ENCODE results near the gene LRMDA. TPM values are rescaled to one million over a fixed set of nuclear protein-coding genes. Genes with fewer than 3 reads are reported as not detected.

Gene LRMDA
- total RNA-seq, 2 experiments from 2014 or later, result not detected

- Mint-ChIP-seq H3K4me1 (peaks cover 39% of the 10 kb centered on the region), H3K27ac (no peak overlapping the region), H3K27me3 (peaks cover 80% of the 10 kb centered on the region), H3K9me3 (no peaks in the 10 kb centered on the region), H3K4me3 (no peak overlapping the region), H3K36me3 (ENCODE audit: low read depth) (peaks cover 5% of the 10 kb centered on the region)
- CTCF ChIA-PET, result no interaction called here
- no peak for DNase-seq
- POLR2A ChIA-PET, result no interaction called here
These were observed 25.6 kb upstream of the LRMDA start for GRCh38 chr10:75405598-75406461.

GRCh38 chr10:75406462-75407223 lies 24.8 kb upstream of the LRMDA start:
- ChIA-PET CTCF (no interaction called here), POLR2A (no interaction called here)
- no peak overlapping the region for H3K4me3 Mint-ChIP-seq
- H3K27me3 Mint-ChIP-seq, result peaks cover 86% of the 10 kb centered on the region
- peaks cover 38% of the 10 kb centered on the region for H3K4me1 Mint-ChIP-seq
- no peaks in the 10 kb centered on the region for H3K9me3 Mint-ChIP-seq
- H3K27ac Mint-ChIP-seq, result no peak overlapping the region
- peaks cover 5% of the 10 kb centered on the region for H3K36me3 Mint-ChIP-seq (ENCODE audit: low read depth)
- DNase-seq, result no peak

- ChIA-PET CTCF (interaction anchor here (0.6 kb wide), 1 partner anchor 35 kb away, joined by 3 read pairs; no protein-coding TSS in a partner anchor), POLR2A (no interaction called here)
- peaks cover 33% of the 10 kb centered on the region for H3K4me1 Mint-ChIP-seq
- DNase-seq, result no peak
- no peak overlapping the region for H3K27ac Mint-ChIP-seq
- H3K36me3 Mint-ChIP-seq (ENCODE audit: low read depth), result peaks cover 5% of the 10 kb centered on the region
- peak overlapping the region; percentile 25 for H3K4me3 Mint-ChIP-seq
- no peaks in the 10 kb centered on the region for H3K9me3 Mint-ChIP-seq
- H3K27me3 Mint-ChIP-seq, result peaks cover 83% of the 10 kb centered on the region
These were observed 24.2 kb upstream of the LRMDA start for GRCh38 chr10:75407224-75407712.

DNA sequence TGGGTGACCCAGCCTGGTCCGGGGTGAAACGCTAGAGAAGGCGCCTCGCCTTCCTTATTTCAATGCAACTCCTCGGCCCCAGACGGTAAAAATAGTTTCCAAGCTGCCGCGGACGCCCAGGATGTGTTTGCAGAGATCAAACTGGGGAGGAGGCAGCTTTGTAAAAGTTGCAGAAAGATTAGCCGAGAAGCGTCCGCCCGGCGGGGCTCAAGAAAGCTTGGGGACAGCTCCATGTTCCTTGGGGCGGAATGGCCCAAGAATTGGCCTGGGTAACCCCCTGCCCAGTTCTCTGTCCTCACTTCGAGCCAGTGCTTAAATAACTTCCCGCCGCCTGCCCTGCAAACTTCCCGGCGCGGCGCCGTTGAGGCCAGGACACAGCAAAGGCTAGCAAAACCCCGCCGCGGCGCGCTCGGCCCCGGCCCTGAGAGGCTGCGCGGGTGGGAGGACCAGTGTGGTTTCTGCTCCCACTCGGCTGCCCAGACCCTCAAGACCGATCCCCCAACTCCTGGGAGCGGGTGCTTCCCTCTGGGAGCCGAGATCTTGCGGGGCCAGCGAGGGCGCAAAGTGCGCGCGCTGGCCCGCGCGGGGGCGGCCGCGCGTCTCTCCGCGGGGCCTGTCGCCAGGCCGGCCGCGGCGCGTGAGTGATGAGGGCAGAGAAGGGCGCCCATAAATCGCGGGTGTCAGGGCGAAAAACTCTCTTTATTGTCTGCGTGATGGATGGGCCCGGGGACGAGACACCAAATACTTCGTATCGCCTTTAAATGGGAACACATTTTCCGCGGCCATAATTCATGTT lies 23.5 kb upstream of the LRMDA start:
- H3K9me3 Mint-ChIP-seq, result no peaks in the 10 kb centered on the region
- DNase-seq, result no peak
- peak overlapping the region; percentile 30 for H3K4me3 Mint-ChIP-seq
- CTCF ChIA-PET, result interaction anchor here (0.6 kb wide), 1 partner anchor 34 kb away, joined by 3 read pairs; no protein-coding TSS in a partner anchor
- H3K4me1 Mint-ChIP-seq, result peaks cover 27% of the 10 kb centered on the region
- POLR2A ChIA-PET, result no interaction called here
- H3K27me3 Mint-ChIP-seq, result peaks cover 83% of the 10 kb centered on the region
- peaks cover 5% of the 10 kb centered on the region for H3K36me3 Mint-ChIP-seq (ENCODE audit: low read depth)
- no peak overlapping the region for H3K27ac Mint-ChIP-seq

DNA sequence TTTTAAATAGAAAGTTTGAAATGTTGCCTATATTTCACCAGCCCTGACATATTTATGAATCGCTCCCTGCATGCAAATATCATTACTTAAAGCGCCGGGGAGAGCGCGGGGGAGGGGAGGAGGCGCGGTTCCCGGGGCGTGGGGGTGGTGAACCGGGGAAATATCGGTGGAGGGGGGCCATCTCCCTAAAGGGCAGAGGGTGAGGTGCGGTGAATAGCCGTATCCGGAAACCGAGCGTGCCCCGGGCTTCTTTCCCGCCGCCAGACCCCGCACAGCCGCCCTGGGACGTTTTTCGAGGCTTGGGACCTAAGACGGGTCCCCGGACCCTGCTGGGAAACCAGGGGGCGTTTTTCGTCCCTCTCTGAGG lies 22.9 kb upstream of the LRMDA start:
- Mint-ChIP-seq H3K36me3 (ENCODE audit: low read depth) (peaks cover 3% of the 10 kb centered on the region), H3K27ac (no peak overlapping the region), H3K9me3 (no peaks in the 10 kb centered on the region), H3K27me3 (peaks cover 79% of the 10 kb centered on the region), H3K4me3 (no peak overlapping the region), H3K4me1 (peaks cover 22% of the 10 kb centered on the region)
- no peak for DNase-seq
- ChIA-PET CTCF (no interaction called here), POLR2A (no interaction called here)

GRCh38 chr10:75408911-75409885 lies 22.2 kb upstream of the LRMDA start:
- Mint-ChIP-seq H3K27ac (no peak overlapping the region), H3K4me1 (peaks cover 18% of the 10 kb centered on the region), H3K36me3 (ENCODE audit: low read depth) (peaks cover 3% of the 10 kb centered on the region), H3K27me3 (peaks cover 75% of the 10 kb centered on the region), H3K4me3 (peak overlapping the region; percentile 61), H3K9me3 (no peaks in the 10 kb centered on the region)
- peak; percentile 27 for DNase-seq
- ChIA-PET CTCF (no interaction called here), POLR2A (no interaction called here)

DNA sequence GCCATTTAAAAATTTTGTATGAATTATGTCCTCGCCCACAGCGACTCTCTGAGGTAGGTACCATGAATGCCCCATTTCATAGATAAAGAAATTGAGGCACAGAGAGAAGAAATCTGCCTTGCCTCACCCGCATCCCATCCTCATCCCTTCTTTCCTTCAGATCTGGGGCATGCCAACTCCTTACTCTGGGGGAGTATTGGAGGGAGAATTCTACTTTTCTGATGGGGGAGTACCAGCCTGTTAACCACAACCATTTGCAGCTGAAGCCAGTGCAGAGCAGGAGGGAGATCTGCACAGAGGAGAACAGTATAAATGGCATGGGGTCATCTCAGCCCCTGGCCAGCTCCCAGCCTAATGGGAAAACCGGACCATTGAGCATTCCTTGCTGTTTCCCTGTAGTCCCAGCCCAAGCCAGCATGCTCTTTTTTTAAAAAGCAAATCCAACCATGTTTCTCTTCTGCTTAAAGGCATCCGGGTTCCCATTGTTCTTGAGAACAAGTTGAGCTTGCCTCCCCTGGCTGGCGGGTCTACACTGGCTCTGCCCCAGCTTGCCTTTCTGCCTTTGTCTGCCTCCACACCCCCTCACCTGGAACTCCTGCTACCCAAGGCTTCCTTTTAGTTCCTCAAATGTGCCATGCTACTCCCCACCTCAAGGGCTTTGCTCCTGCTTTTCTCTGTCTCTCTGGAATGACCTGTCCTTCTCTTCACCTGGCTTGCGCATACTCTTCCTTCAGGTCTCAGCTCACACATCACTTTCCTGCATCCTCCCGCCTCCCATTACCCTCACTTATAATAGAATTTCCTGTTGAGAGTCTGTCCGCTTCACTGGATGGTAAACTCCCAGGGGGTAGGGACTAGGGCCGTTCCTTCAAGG lies 21.1 kb upstream of the LRMDA start:
- POLR2A ChIA-PET, result no interaction called here

GRCh38 chr10:75414527-75414926 lies 16.9 kb upstream of the LRMDA start:
- ChIA-PET POLR2A (no interaction called here), CTCF (no interaction called here)
- DNase-seq, result no peak
- peaks cover 3% of the 10 kb centered on the region for H3K36me3 Mint-ChIP-seq (ENCODE audit: low read depth)
- peaks cover 43% of the 10 kb centered on the region for H3K27me3 Mint-ChIP-seq
- H3K4me1 Mint-ChIP-seq, result peaks cover 6% of the 10 kb centered on the region
- no peak overlapping the region for H3K4me3 Mint-ChIP-seq
- H3K9me3 Mint-ChIP-seq, result no peaks in the 10 kb centered on the region
- H3K27ac Mint-ChIP-seq, result no peak overlapping the region

More for the DNA sequence above, 21.1 kb upstream of the LRMDA start:
- Mint-ChIP-seq H3K9me3 (no peaks in the 10 kb centered on the region), H3K27me3 (peaks cover 70% of the 10 kb centered on the region), H3K4me3 (peak overlapping the region; percentile 45), H3K4me1 (peaks cover 17% of the 10 kb centered on the region), H3K36me3 (ENCODE audit: low read depth) (peaks cover 3% of the 10 kb centered on the region), H3K27ac (peak overlapping the region; percentile 73)
- CTCF ChIA-PET, result no interaction called here
- DNase-seq, result no peak

- Mint-ChIP-seq H3K4me1 (no peaks in the 10 kb centered on the region), H3K27me3 (peaks cover 17% of the 10 kb centered on the region)
- CTCF ChIA-PET, result no interaction called here
These were observed 13.9 kb upstream of the LRMDA start for GRCh38 chr10:75417522-75417927.

GRCh38 chr10:75418293-75418692 lies 13.1 kb upstream of the LRMDA start:
- DNase-seq, result no peak
- H3K9me3 Mint-ChIP-seq, result no peaks in the 10 kb centered on the region
- POLR2A ChIA-PET, result no interaction called here
- H3K4me1 Mint-ChIP-seq, result no peaks in the 10 kb centered on the region
- H3K27me3 Mint-ChIP-seq, result peaks cover 11% of the 10 kb centered on the region
- H3K27ac Mint-ChIP-seq, result no peak overlapping the region
- no peak overlapping the region for H3K4me3 Mint-ChIP-seq
- CTCF ChIA-PET, result no interaction called here
- H3K36me3 Mint-ChIP-seq (ENCODE audit: low read depth), result no peaks in the 10 kb centered on the region

More at GRCh38 chr10:75417522-75417927, 13.9 kb upstream of the LRMDA start:
- no peak for DNase-seq
- no peak overlapping the region for H3K27ac Mint-ChIP-seq
- H3K36me3 Mint-ChIP-seq (ENCODE audit: low read depth), result no peaks in the 10 kb centered on the region
- H3K9me3 Mint-ChIP-seq, result no peaks in the 10 kb centered on the region
- POLR2A ChIA-PET, result no interaction called here
- no peak overlapping the region for H3K4me3 Mint-ChIP-seq

DNA sequence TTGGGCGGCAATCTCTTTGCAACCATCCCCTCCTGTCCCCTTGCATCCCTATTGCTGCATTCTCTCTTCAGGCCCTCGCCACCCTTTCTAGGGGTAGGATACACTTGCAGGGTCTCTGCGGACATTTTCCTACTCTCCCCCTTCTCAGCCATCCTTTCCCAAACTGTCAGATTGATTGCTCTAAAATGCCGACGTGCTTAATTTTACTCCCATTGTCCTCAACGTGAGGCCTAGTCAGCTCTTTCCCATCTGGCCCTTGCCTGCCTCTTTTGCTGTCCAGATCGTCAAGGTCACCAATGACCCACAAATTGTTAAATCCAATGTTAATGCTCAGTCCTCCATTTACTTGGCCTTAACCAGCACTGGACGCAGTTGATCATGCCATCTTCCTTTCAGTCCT lies 12.7 kb upstream of the LRMDA start:
- H3K27me3 Mint-ChIP-seq, result peaks cover 11% of the 10 kb centered on the region
- CTCF ChIA-PET, result no interaction called here
- POLR2A ChIA-PET, result no interaction called here
- no peak overlapping the region for H3K27ac Mint-ChIP-seq
- no peaks in the 10 kb centered on the region for H3K4me1 Mint-ChIP-seq
- no peak overlapping the region for H3K4me3 Mint-ChIP-seq
- no peaks in the 10 kb centered on the region for H3K36me3 Mint-ChIP-seq (ENCODE audit: low read depth)
- DNase-seq, result no peak
- no peaks in the 10 kb centered on the region for H3K9me3 Mint-ChIP-seq

Data from activated CD4-positive, alpha-beta T cell treated with anti-CD3 and anti-CD28 coated beads, Interleukin-2, amount 10 ng/mL, durations not matched to agents 7 days and 5 days (primary cell).